SHP77 treated with DMSO at 0.1 percent for 48 hours (cell line): Measurements from ENCODE around the gene OOSP3.
"Not testable (repeated sequence)": the region's sequence is repeated elsewhere in the genome, so short reads cannot be mapped to it uniquely, and the experiment has no call there.

ENCODE experiments used
- DNase-seq: peaks from one replicate; lab custom pipeline; 2025; lab: John Stamatoyannopoulos, UW

OOSP3 gene

GRCh38 chr11:59878575-59878974, at the start of gene OOSP3:
Gene OOSP3 (plus strand): TSS chr11:59878782. CDS start chr11:59878809, 27 bp downstream.
- no peak for DNase-seq

- no peak for DNase-seq
Observed at GRCh38 chr11:59829358-59829757, 49.2 kb upstream of the OOSP3 start.

GRCh38 chr11:59833602-59834001, 45.0 kb upstream of the OOSP3 start:
- no peak for DNase-seq

- no peak for DNase-seq
Observed at GRCh38 chr11:59839615-59840014, 39.0 kb upstream of the OOSP3 start.

GRCh38 chr11:59841514-59841913, 37.1 kb upstream of the OOSP3 start:
- DNase-seq, result no peak

- no peak for DNase-seq
Observed at GRCh38 chr11:59842316-59842715, 36.3 kb upstream of the OOSP3 start.

- DNase-seq, result no peak
Observed at GRCh38 chr11:59845399-59845798, 33.2 kb upstream of the OOSP3 start, which contains the start of gene CBLIF. Gene CBLIF (minus strand): TSS chr11:59845499. CDS start chr11:59845453, 46 bp downstream.

GRCh38 chr11:59846556-59846955, 32.0 kb upstream of the OOSP3 start:
- DNase-seq, result no peak

GRCh38 chr11:59847626-59848025, 31.0 kb upstream of the OOSP3 start:
- no peak for DNase-seq

GRCh38 chr11:59848439-59848838, 30.1 kb upstream of the OOSP3 start:
- not testable (repeated sequence) for DNase-seq

GRCh38 chr11:59849129-59849528, 29.5 kb upstream of the OOSP3 start:
- no peak for DNase-seq

- not testable (repeated sequence) for DNase-seq
Observed at GRCh38 chr11:59849551-59849950, 29.0 kb upstream of the OOSP3 start.

GRCh38 chr11:59851416-59851815, 27.2 kb upstream of the OOSP3 start:
- DNase-seq, result not testable (repeated sequence)

GRCh38 chr11:59854871-59855270, 23.7 kb upstream of the OOSP3 start:
- DNase-seq, result no peak

- DNase-seq, result no peak
Observed at GRCh38 chr11:59857439-59858434, 20.8 kb upstream of the OOSP3 start.

- no peak for DNase-seq
Observed at GRCh38 chr11:59859673-59860072, 18.9 kb upstream of the OOSP3 start.

- DNase-seq, result no peak
Observed at GRCh38 chr11:59862252-59862651, 16.3 kb upstream of the OOSP3 start.

GRCh38 chr11:59865031-59865430, 13.6 kb upstream of the OOSP3 start:
- no peak for DNase-seq

GRCh38 chr11:59866397-59866796, 12.2 kb upstream of the OOSP3 start, which contains the start of gene TCN1:
Gene TCN1 (minus strand): TSS chr11:59866487. CDS start chr11:59866470, 17 bp downstream.
- DNase-seq, result no peak

GRCh38 chr11:59866836-59867235, 11.7 kb upstream of the OOSP3 start:
- no peak for DNase-seq

GRCh38 chr11:59867946-59868345, 10.6 kb upstream of the OOSP3 start:
- DNase-seq, result no peak

GRCh38 chr11:59872076-59872475, 6.5 kb upstream of the OOSP3 start:
- DNase-seq, result no peak

- no peak for DNase-seq
Observed at GRCh38 chr11:59875856-59876519, 2.6 kb upstream of the OOSP3 start.
